Glutamatergic neuron (in vitro differentiated cells): ENCODE measurements around the gene SLC6A3. TPM values are rescaled to one million over a fixed set of nuclear protein-coding genes. Genes with fewer than 3 reads are reported as not detected.

Source experiments
- DNase-seq: peaks from one replicate; pipeline ENCODE4 v3.0.0; 2022
- H3K27ac Mint-ChIP-seq: one replicate; pipeline ENCODE4 v1.8.0; 2020; ENCODE audit warnings: mild to moderate bottlenecking, mixed read lengths, inconsistent platforms; ENCODE audit not compliant: unreplicated experiment
- H3K27me3 Mint-ChIP-seq: one replicate; pipeline ENCODE4 v1.8.0; 2020; ENCODE audit warnings: mild to moderate bottlenecking, moderate library complexity, mixed read lengths, inconsistent platforms; ENCODE audit not compliant: unreplicated experiment
- H3K36me3 Mint-ChIP-seq: one replicate; pipeline ENCODE4 v1.8.0; 2020; ENCODE audit warnings: mild to moderate bottlenecking, mixed read lengths, inconsistent platforms; ENCODE audit not compliant: unreplicated experiment
- H3K4me1 Mint-ChIP-seq: one replicate; pipeline ENCODE4 v1.8.0; 2020; ENCODE audit warnings: mild to moderate bottlenecking, low read depth, mixed read lengths, inconsistent platforms; ENCODE audit not compliant: unreplicated experiment
- H3K4me3 Mint-ChIP-seq: one replicate; pipeline ENCODE4 v1.8.0; 2020; ENCODE audit warnings: mild to moderate bottlenecking, mixed read lengths, inconsistent platforms; ENCODE audit not compliant: unreplicated experiment
- H3K9me3 Mint-ChIP-seq: one replicate; pipeline ENCODE4 v1.8.0; 2020; ENCODE audit warnings: mild to moderate bottlenecking, moderate library complexity, mixed read lengths, inconsistent platforms; ENCODE audit not compliant: unreplicated experiment
- CTCF ChIP-seq: fragments of 200-600 bp; sonication (generic); IDR thresholded peaks from one replicate; pipeline ENCODE4 v1.5.0; 2021; ENCODE audit not compliant: partially characterized antibody, unreplicated experiment
- total RNA-seq: library from RNA; stranded (reverse); fragmentation: NEBNext Ultra II Directional; extraction: Animal tissue kit (Norgen Biotek cat#: 25700); gene quantifications from one replicate; pipeline ENCODE4 v1.2.1, GENCODE V29; 2021; ENCODE audit not compliant: unreplicated experiment

SLC6A3 gene
- total RNA-seq, 1 donor from 2014 or later = 22.4 TPM

- H3K4me1 Mint-ChIP-seq = peaks cover 4% of the 10 kb centered on the region
- H3K36me3 Mint-ChIP-seq = no peaks in the 10 kb centered on the region
- no peak overlapping the region for H3K4me3 Mint-ChIP-seq
- peaks cover 3% of the 10 kb centered on the region for H3K9me3 Mint-ChIP-seq
- peaks cover 10% of the 10 kb centered on the region for H3K27me3 Mint-ChIP-seq
- H3K27ac Mint-ChIP-seq = no peak overlapping the region
- DNase-seq = no peak
- no peak for TF ChIP-seq CTCF
These were observed 36.2 kb upstream of the SLC6A3 start for GRCh38 chr5:1481266-1481958.

GRCh38 chr5:1480806-1481205 lies 35.6 kb upstream of the SLC6A3 start:
- Mint-ChIP-seq H3K9me3 (peaks cover 3% of the 10 kb centered on the region), H3K27ac (no peak overlapping the region), H3K4me1 (peaks cover 4% of the 10 kb centered on the region), H3K27me3 (peaks cover 7% of the 10 kb centered on the region), H3K4me3 (no peak overlapping the region), H3K36me3 (no peaks in the 10 kb centered on the region)
- TF ChIP-seq CTCF = no peak
- no peak for DNase-seq

DNA sequence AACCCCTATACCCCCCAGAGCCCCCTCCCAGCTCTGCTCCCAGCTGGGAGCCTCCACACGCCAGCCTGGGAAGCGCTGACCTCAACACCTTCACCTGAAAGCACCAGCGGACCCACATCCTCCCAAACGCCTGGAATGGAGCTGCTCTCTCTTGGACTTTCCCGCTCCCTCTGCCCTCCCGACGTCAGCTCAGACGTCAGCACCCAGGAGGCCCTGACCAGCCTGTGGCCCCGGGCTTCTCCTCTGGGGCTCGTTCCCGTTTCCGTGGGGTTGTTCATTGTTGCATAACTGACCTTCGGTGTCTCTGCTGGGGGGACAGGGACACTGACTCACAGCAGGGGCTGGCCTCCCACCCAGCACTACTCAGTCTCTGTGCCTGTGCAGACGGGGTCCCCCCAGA lies 35.0 kb upstream of the SLC6A3 start:
- TF ChIP-seq CTCF = no peak
- H3K27me3 Mint-ChIP-seq = peaks cover 7% of the 10 kb centered on the region
- H3K4me3 Mint-ChIP-seq = no peak overlapping the region
- H3K36me3 Mint-ChIP-seq = no peaks in the 10 kb centered on the region
- peaks cover 4% of the 10 kb centered on the region for H3K4me1 Mint-ChIP-seq
- peak overlapping the region; percentile 3 for H3K27ac Mint-ChIP-seq
- DNase-seq = no peak
- peaks cover 3% of the 10 kb centered on the region for H3K9me3 Mint-ChIP-seq

DNA sequence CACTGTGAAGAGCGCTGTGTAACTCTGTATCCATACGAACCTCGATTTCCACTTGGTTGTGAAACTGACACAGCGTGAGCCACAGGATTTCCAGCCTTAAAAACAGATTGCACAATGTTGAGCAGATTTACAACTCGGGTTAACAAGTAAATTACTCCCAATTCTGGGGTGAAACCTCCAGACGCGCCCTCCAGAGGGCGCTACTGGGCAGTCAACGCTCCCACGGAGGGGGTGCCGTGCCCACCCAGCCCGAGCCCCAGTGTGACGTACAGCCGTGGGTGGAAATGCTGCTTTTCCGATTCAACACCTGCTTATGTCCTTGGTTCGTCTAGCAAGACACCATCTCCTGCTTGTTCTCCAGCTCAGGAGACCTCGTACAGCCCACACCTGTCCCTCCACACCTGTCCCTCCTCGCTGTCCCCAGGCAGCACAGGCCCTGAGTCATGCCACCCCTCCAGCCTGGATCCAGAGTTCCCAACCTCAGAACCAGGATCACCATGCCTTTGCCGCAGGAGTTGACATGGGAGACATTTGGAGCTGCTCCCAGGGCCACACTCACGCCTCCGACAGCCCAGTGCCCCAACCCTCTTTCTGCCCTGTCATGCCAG lies 34.4 kb upstream of the SLC6A3 start:
- Mint-ChIP-seq H3K4me1 (peaks cover 4% of the 10 kb centered on the region), H3K27ac (no peak overlapping the region), H3K4me3 (no peak overlapping the region), H3K27me3 (peaks cover 7% of the 10 kb centered on the region), H3K9me3 (peaks cover 3% of the 10 kb centered on the region), H3K36me3 (no peaks in the 10 kb centered on the region)
- TF ChIP-seq CTCF = peak; percentile 82
- peak; percentile 58 for DNase-seq

- H3K4me1 Mint-ChIP-seq = peaks cover 4% of the 10 kb centered on the region
- no peak overlapping the region for H3K4me3 Mint-ChIP-seq
- TF ChIP-seq CTCF = no peak
- peaks cover 7% of the 10 kb centered on the region for H3K27me3 Mint-ChIP-seq
- no peak for DNase-seq
- no peak overlapping the region for H3K27ac Mint-ChIP-seq
- peaks cover 3% of the 10 kb centered on the region for H3K9me3 Mint-ChIP-seq
- H3K36me3 Mint-ChIP-seq = no peaks in the 10 kb centered on the region
These were observed 33.8 kb upstream of the SLC6A3 start for GRCh38 chr5:1479066-1479465.
